B cell (primary cell): ENCODE results near the gene RAB22A.

Source experiments
- EZH2 ChIP-seq: IDR thresholded peaks from 2 replicates; pipeline ENCODE4 v1.6.1; 2012; ENCODE audit warnings: borderline replicate concordance, low read depth, mild to moderate bottlenecking, moderate library complexity, low read length; ENCODE audit not compliant: insufficient read depth, poor library complexity, severe bottlenecking
- TF ChIP-seq, protein P1 (sequence below): fragments of 200-600 bp; IDR thresholded peaks from one replicate; pipeline ENCODE4 v1.8.0; 2022; ENCODE audit warnings: antibody characterized with exemption, mild to moderate bottlenecking

DNA sequence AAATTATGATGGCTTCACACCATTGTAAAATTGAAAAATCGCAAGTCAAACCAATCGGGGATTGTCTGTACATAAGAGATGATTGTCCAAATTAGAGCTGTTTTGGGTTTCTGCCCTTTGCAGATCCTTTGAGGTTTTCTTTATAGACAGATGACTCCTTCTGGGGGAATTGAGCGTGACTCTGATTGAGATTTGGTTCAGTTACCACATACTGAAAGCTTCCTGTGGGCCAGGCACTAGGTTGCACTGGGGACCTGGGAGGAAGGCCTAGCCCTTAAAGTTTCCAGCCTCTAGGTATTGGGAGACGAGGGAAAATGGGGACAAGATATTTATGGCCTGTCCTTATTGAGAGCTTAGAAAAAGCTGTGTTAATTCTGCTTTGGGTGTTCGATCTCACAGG is 88.7 kb downstream of the RAB22A start:
- TF ChIP-seq, protein P1, sequence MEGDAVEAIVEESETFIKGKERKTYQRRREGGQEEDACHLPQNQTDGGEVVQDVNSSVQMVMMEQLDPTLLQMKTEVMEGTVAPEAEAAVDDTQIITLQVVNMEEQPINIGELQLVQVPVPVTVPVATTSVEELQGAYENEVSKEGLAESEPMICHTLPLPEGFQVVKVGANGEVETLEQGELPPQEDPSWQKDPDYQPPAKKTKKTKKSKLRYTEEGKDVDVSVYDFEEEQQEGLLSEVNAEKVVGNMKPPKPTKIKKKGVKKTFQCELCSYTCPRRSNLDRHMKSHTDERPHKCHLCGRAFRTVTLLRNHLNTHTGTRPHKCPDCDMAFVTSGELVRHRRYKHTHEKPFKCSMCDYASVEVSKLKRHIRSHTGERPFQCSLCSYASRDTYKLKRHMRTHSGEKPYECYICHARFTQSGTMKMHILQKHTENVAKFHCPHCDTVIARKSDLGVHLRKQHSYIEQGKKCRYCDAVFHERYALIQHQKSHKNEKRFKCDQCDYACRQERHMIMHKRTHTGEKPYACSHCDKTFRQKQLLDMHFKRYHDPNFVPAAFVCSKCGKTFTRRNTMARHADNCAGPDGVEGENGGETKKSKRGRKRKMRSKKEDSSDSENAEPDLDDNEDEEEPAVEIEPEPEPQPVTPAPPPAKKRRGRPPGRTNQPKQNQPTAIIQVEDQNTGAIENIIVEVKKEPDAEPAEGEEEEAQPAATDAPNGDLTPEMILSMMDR = no peak
- TF ChIP-seq EZH2 = no peak
